ENCODE results near the gene AAK1.

The AAK1 gene

GRCh38 chr2:69689466-69689865 is 45.9 kb upstream of the AAK1 start:
- H4K20me1 ChIP-seq (ENCODE audit: insufficient read depth, low read length): no peaks in the 10 kb centered on the region
- H3K4me1 ChIP-seq (ENCODE audit: insufficient read depth, low read length): peaks cover 52% of the 10 kb centered on the region
- H3K27me3 ChIP-seq (ENCODE audit: insufficient read depth, low read length, poor library complexity): no peaks in the 10 kb centered on the region
- H3K9me3 ChIP-seq (ENCODE audit: insufficient read depth, low read length, severe bottlenecking): no peaks in the 10 kb centered on the region
- no peak overlapping the region for H3K27ac ChIP-seq (ENCODE audit: low read length)
- H3K4me2 ChIP-seq (ENCODE audit: insufficient read depth, low read length): no peak overlapping the region
- no peak for ATAC-seq (ENCODE audit: insufficient read depth, low read depth)
- TF ChIP-seq, protein P1, sequence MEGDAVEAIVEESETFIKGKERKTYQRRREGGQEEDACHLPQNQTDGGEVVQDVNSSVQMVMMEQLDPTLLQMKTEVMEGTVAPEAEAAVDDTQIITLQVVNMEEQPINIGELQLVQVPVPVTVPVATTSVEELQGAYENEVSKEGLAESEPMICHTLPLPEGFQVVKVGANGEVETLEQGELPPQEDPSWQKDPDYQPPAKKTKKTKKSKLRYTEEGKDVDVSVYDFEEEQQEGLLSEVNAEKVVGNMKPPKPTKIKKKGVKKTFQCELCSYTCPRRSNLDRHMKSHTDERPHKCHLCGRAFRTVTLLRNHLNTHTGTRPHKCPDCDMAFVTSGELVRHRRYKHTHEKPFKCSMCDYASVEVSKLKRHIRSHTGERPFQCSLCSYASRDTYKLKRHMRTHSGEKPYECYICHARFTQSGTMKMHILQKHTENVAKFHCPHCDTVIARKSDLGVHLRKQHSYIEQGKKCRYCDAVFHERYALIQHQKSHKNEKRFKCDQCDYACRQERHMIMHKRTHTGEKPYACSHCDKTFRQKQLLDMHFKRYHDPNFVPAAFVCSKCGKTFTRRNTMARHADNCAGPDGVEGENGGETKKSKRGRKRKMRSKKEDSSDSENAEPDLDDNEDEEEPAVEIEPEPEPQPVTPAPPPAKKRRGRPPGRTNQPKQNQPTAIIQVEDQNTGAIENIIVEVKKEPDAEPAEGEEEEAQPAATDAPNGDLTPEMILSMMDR (IDR thresholded peaks at IDR 0.05; ENCODE audit: borderline replicate concordance, extremely low read depth, low read length, poor library complexity, severe bottlenecking): no peak
- no peak for TF ChIP-seq EZH2 (IDR thresholded peaks at IDR 0.05; ENCODE audit: borderline replicate concordance, low read depth, low read length, severe bottlenecking)
- H3K9ac ChIP-seq (ENCODE audit: low read depth, low read length): no peak overlapping the region
- DNase-seq: no peak
- no peak overlapping the region for H3K4me3 ChIP-seq (ENCODE audit: low read depth in 1 of 2, low read length in 2 of 2)
- no peaks in the 10 kb centered on the region for H3K79me2 ChIP-seq (ENCODE audit: insufficient read depth, low read length)
- H2AFZ ChIP-seq (ENCODE audit: low read depth, low read length): no peak overlapping the region
- H3K36me3 ChIP-seq (ENCODE audit: insufficient read depth, low read length): no peaks in the 10 kb centered on the region

DNA sequence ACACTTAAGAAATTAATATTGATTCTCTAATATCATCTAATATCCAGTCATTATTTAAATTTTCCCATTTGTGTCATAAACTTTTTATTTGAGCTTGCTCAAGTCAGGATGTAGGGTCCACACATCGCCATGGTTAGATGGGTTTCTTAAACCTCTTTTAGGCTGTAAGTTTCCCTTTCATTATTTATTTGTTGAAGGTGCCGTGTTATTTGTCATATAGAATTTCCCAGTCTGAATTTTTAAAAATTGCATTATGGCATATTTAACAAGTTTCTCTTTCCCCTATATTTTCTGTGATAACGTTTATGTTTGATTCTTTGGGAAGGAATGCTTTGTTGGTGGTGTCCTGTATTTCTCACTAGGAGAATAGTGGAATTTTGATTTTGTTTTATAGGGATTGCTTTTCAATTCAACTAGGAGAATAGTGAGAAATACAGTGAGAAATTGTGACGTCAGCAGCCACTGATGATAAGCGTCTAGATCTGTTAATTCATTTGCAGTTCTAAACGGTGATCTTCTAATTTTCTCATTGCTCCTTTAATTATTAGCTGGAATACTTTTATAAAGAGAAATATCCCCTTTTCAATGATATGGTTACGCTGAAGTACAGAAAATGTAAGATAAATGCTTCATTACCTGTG is 44.6 kb upstream of the AAK1 start:
- DNase-seq: no peak
- H3K79me2 ChIP-seq (ENCODE audit: insufficient read depth, low read length): no peaks in the 10 kb centered on the region
- H3K27me3 ChIP-seq (ENCODE audit: insufficient read depth, low read length, poor library complexity): no peaks in the 10 kb centered on the region
- no peak overlapping the region for H3K27ac ChIP-seq (ENCODE audit: low read length)
- H3K9me3 ChIP-seq (ENCODE audit: insufficient read depth, low read length, severe bottlenecking): no peaks in the 10 kb centered on the region
- peaks cover 53% of the 10 kb centered on the region for H3K4me1 ChIP-seq (ENCODE audit: insufficient read depth, low read length)
- no peak for ATAC-seq (ENCODE audit: insufficient read depth, low read depth)
- no peak for TF ChIP-seq EZH2 (IDR thresholded peaks at IDR 0.05; ENCODE audit: borderline replicate concordance, low read depth, low read length, severe bottlenecking)
- TF ChIP-seq, protein P1 (IDR thresholded peaks at IDR 0.05; ENCODE audit: borderline replicate concordance, extremely low read depth, low read length, poor library complexity, severe bottlenecking): no peak
- H3K4me3 ChIP-seq (ENCODE audit: low read depth in 1 of 2, low read length in 2 of 2): no peak overlapping the region
- H2AFZ ChIP-seq (ENCODE audit: low read depth, low read length): no peak overlapping the region
- no peaks in the 10 kb centered on the region for H4K20me1 ChIP-seq (ENCODE audit: insufficient read depth, low read length)
- no peaks in the 10 kb centered on the region for H3K36me3 ChIP-seq (ENCODE audit: insufficient read depth, low read length)
- H3K9ac ChIP-seq (ENCODE audit: low read depth, low read length): no peak overlapping the region
- H3K4me2 ChIP-seq (ENCODE audit: insufficient read depth, low read length): no peak overlapping the region

GRCh38 chr2:69686813-69687212 is 43.3 kb upstream of the AAK1 start:
- no peak for ATAC-seq (ENCODE audit: insufficient read depth, low read depth)
- Histone ChIP-seq H4K20me1 (ENCODE audit: insufficient read depth, low read length) (no peaks in the 10 kb centered on the region), H3K9me3 (ENCODE audit: insufficient read depth, low read length, severe bottlenecking) (no peaks in the 10 kb centered on the region), H3K4me2 (ENCODE audit: insufficient read depth, low read length) (no peak overlapping the region), H3K4me1 (ENCODE audit: insufficient read depth, low read length) (peaks cover 53% of the 10 kb centered on the region), H3K27ac (ENCODE audit: low read length) (no peak overlapping the region), H3K36me3 (ENCODE audit: insufficient read depth, low read length) (no peaks in the 10 kb centered on the region), H2AFZ (ENCODE audit: low read depth, low read length) (no peak overlapping the region; the same call in 1 of the 2 replicates), H3K4me3 (ENCODE audit: low read depth in 1 of 2, low read length in 2 of 2) (no peak overlapping the region), H3K79me2 (ENCODE audit: insufficient read depth, low read length) (no peaks in the 10 kb centered on the region), H3K27me3 (ENCODE audit: insufficient read depth, low read length, poor library complexity) (no peaks in the 10 kb centered on the region), H3K9ac (ENCODE audit: low read depth, low read length) (no peak overlapping the region)
- TF ChIP-seq, protein P1 (IDR thresholded peaks at IDR 0.05; ENCODE audit: borderline replicate concordance, extremely low read depth, low read length, poor library complexity, severe bottlenecking): no peak
- no peak for TF ChIP-seq EZH2 (IDR thresholded peaks at IDR 0.05; ENCODE audit: borderline replicate concordance, low read depth, low read length, severe bottlenecking)
- DNase-seq: no peak
